H1 (cell line): ENCODE measurements around the gene LRRC74A. TPM values are rescaled to one million over a fixed set of nuclear protein-coding genes. Genes with fewer than 3 reads are reported as not detected.
A peak's percentile ranks its signal among the peaks of the same experiment; 100 is the strongest.

ENCODE experiments used
- CTCF ChIA-PET: fragments of 300-600 bp; sonication (Branson Sonifier 250); formaldehyde crosslinking; loops from one replicate; lab custom pipeline; 2021; ENCODE audit not compliant: partially characterized antibody; lab: Charles Lee
- POLR2A ChIA-PET: fragments of 300-600 bp; sonication (Branson Sonifier 250); formaldehyde crosslinking; loops from one replicate; lab custom pipeline; 2021; ENCODE audit warnings: inconsistent platforms; ENCODE audit not compliant: partially characterized antibody; lab: Charles Lee
- DNase-seq, 2 experiments: peaks; one replicate each; pipeline versions ENCODE4 v3.0.0 to v3.0.0-alpha.2; 2010 to 2022; ENCODE audit warnings: low spot score in 2 of 2, low read depth in 1 of 2, mixed read lengths in 1 of 2
- FAIRE-seq: peaks from 2 replicates; lab custom pipeline; 2011; peaks lifted over from hg19 to GRCh38; lab: Jason Lieb, UNC
- H2AFZ ChIP-seq: 2 replicates; pipeline ENCODE4 v1.8.1; 2012; ENCODE audit warnings: low read length, inconsistent platforms
- H2AK5ac ChIP-seq: 2 replicates; pipeline ENCODE4 v1.6.1; 2013; ENCODE audit warnings: low read depth, low read length
- H2BK120ac ChIP-seq: replicated peaks from 2 replicates; pipeline ENCODE3; 2013; ENCODE audit warnings: low read depth, low read length, inconsistent platforms
- H2BK12ac ChIP-seq: 2 replicates; pipeline ENCODE4 v1.6.1; 2013; ENCODE audit warnings: low read depth, low read length
- H2BK15ac ChIP-seq: 2 replicates; pipeline ENCODE4 v1.6.1; 2013; ENCODE audit warnings: low read length
- H2BK20ac ChIP-seq: 2 replicates; pipeline ENCODE4 v1.6.1; 2013; ENCODE audit warnings: low read length
- H2BK5ac ChIP-seq: 2 replicates; pipeline ENCODE4 v1.6.1; 2013; ENCODE audit warnings: low read depth, low read length
- H3K14ac ChIP-seq: 2 replicates; pipeline ENCODE4 v1.6.1; 2013; ENCODE audit warnings: inconsistent platforms; ENCODE audit not compliant: insufficient read length
- H3K18ac ChIP-seq: 2 replicates; pipeline ENCODE4 v1.6.1; 2013; ENCODE audit warnings: low read length; ENCODE audit errors: extremely low read depth
- H3K23ac ChIP-seq: 2 replicates; pipeline ENCODE4 v1.6.1; 2013; ENCODE audit warnings: inconsistent platforms; ENCODE audit not compliant: insufficient read length
- H3K23me2 ChIP-seq: 2 replicates; pipeline ENCODE4 v1.6.1; 2013; ENCODE audit warnings: low read depth, low read length
- H3K27ac ChIP-seq: 2 replicates; pipeline ENCODE4 v1.6.1; 2011; ENCODE audit warnings: low read depth, low read length, inconsistent platforms
- H3K27me3 ChIP-seq, 4 experiments: replicated peaks in 1 of 4; 1 replicate in 1 of 4; 2 replicates in 3 of 4; pipeline versions ENCODE4 v1.6.1 to v1.8.1; 2011 to 2013; ENCODE audit warnings: low read length in 3 of 4, mild to moderate bottlenecking in 3 of 4, inconsistent platforms in 2 of 4, mixed read lengths in 2 of 4, moderate library complexity in 1 of 4; ENCODE audit not compliant: control insufficient read depth in 3 of 4, insufficient read depth in 3 of 4; ENCODE audit errors: extremely low read depth in 1 of 4
- H3K36me3 ChIP-seq, 4 experiments: 2 replicates each; pipeline versions ENCODE4 v1.6.1 to v1.8.1; 2011 to 2013; ENCODE audit warnings: mild to moderate bottlenecking in 4 of 4, low read length in 3 of 4, moderate library complexity in 2 of 4, control low read depth in 1 of 4, inconsistent platforms in 1 of 4; ENCODE audit not compliant: insufficient read depth in 4 of 4, control insufficient read depth in 2 of 4
- H3K4ac ChIP-seq: replicated peaks from 2 replicates; pipeline ENCODE3; 2013; ENCODE audit warnings: low read length, low read depth, mixed read lengths, inconsistent platforms; ENCODE audit not compliant: insufficient read length
- H3K4me1 ChIP-seq, 4 experiments: replicated peaks in 1 of 4; 1 replicate in 1 of 4; 2 replicates in 3 of 4; pipeline versions ENCODE4 v1.6.1 to v1.8.1; 2011 to 2013; ENCODE audit warnings: low read length in 3 of 4, inconsistent platforms in 2 of 4, mixed read lengths in 1 of 4; ENCODE audit not compliant: insufficient read depth in 4 of 4, control insufficient read depth in 3 of 4
- H3K4me2 ChIP-seq, 2 experiments: 2 replicates each; pipeline versions ENCODE4 v1.6.1 to v1.8.1; 2011 to 2013; ENCODE audit warnings: low read depth in 2 of 2, low read length in 2 of 2, control low read depth in 1 of 2, inconsistent platforms in 1 of 2, mild to moderate bottlenecking in 1 of 2; ENCODE audit not compliant: insufficient read depth in 1 of 2
- H3K4me3 ChIP-seq, 4 experiments: fragments of 200-600, 300-600 bp in 1 of 4; sonication (generic), shearing (Covaris generic), sonication (Bioruptor Twin) in 1 of 4; 2 replicates each; pipeline versions ENCODE4 v1.5.1 to v1.8.1; 2011 to 2016; ENCODE audit warnings: low read length in 4 of 4, low read depth in 3 of 4, control low read depth in 2 of 4, inconsistent platforms in 2 of 4, mild to moderate bottlenecking in 2 of 4, mixed read lengths in 1 of 4, moderate library complexity in 1 of 4; ENCODE audit not compliant: insufficient read depth in 2 of 4; ENCODE audit errors: extremely low read depth in 1 of 4
- H3K56ac ChIP-seq: replicated peaks from 2 replicates; pipeline ENCODE3; 2013; ENCODE audit warnings: low read depth, mild to moderate bottlenecking, mixed read lengths, low read length, inconsistent platforms; ENCODE audit not compliant: insufficient read length
- H3K79me1 ChIP-seq: 2 replicates; pipeline ENCODE4 v1.6.1; 2013; ENCODE audit warnings: low read depth, low read length, control low read depth
- H3K79me2 ChIP-seq, 2 experiments: 2 replicates each; pipeline versions ENCODE4 v1.6.1 to v1.8.1; 2012 to 2013; ENCODE audit warnings: low read length in 2 of 2, mild to moderate bottlenecking in 2 of 2, inconsistent platforms in 1 of 2; ENCODE audit not compliant: insufficient read depth in 2 of 2, control insufficient read depth in 1 of 2
- H3K9ac ChIP-seq, 4 experiments: replicated peaks in 1 of 4; 1 replicate in 1 of 4; 2 replicates in 3 of 4; pipeline versions ENCODE4 v1.6.1 to v1.8.1; 2011 to 2013; ENCODE audit warnings: low read depth in 3 of 4, low read length in 3 of 4, control low read depth in 2 of 4, mild to moderate bottlenecking in 2 of 4, moderate library complexity in 2 of 4, inconsistent platforms in 1 of 4; ENCODE audit errors: extremely low read depth in 1 of 4
- H3K9me3 ChIP-seq, 2 experiments: 2 replicates each; pipeline versions ENCODE4 v1.6.1 to v1.8.1; 2012 to 2013; ENCODE audit warnings: mild to moderate bottlenecking in 2 of 2, moderate library complexity in 2 of 2, control low read depth in 1 of 2, inconsistent platforms in 1 of 2, low read depth in 1 of 2, low read length in 1 of 2, mixed read lengths in 1 of 2; ENCODE audit not compliant: insufficient read depth in 2 of 2
- H4K20me1 ChIP-seq, 2 experiments: replicated peaks in 1 of 2; 2 replicates each; pipeline versions ENCODE3 to v1.8.1; 2011 to 2013; ENCODE audit warnings: inconsistent platforms in 2 of 2, low read length in 2 of 2, mild to moderate bottlenecking in 1 of 2; ENCODE audit not compliant: insufficient read depth in 2 of 2, control insufficient read depth in 1 of 2
- H4K5ac ChIP-seq: 2 replicates; pipeline ENCODE4 v1.6.1; 2013; ENCODE audit warnings: low read length, low read depth, mixed read lengths, inconsistent platforms; ENCODE audit not compliant: insufficient read length
- H4K8ac ChIP-seq: 2 replicates; pipeline ENCODE4 v1.8.0; 2013; ENCODE audit warnings: mild to moderate bottlenecking, moderate library complexity, low read length, inconsistent platforms; ENCODE audit not compliant: insufficient read depth; ENCODE audit errors: extremely low read depth
- H4K91ac ChIP-seq: replicated peaks from 2 replicates; pipeline ENCODE3; 2013; ENCODE audit warnings: low read length, mixed read lengths, inconsistent platforms; ENCODE audit not compliant: insufficient read length
- BCL11A ChIP-seq, 2 experiments: IDR thresholded peaks; one replicate each; pipeline ENCODE4 v1.6.1; 2011; ENCODE audit warnings: low read depth in 2 of 2, low read length in 2 of 2, mild to moderate bottlenecking in 2 of 2
- GABPA ChIP-seq: IDR thresholded peaks from 2 replicates; pipeline ENCODE4 v1.6.1; 2011; ENCODE audit warnings: mild to moderate bottlenecking, low read length, moderate library complexity, borderline replicate concordance; ENCODE audit not compliant: insufficient read depth
- HDAC2 ChIP-seq, 2 experiments: fragments of 300-600 bp in 1 of 2; sonication (generic) in 1 of 2; IDR thresholded peaks; 2 replicates each; pipeline ENCODE4 v1.6.1; 2011 to 2012; ENCODE audit warnings: low read depth in 2 of 2, low read length in 2 of 2, mild to moderate bottlenecking in 2 of 2, moderate library complexity in 2 of 2, borderline replicate concordance in 1 of 2, inconsistent platforms in 1 of 2
- YY1 ChIP-seq: IDR thresholded peaks from 2 replicates; pipeline ENCODE4 v1.6.1; 2011; ENCODE audit warnings: low read depth, mild to moderate bottlenecking, low read length
- WGBS, 2 experiments: shearing (Covaris generic) in 1 of 2; methylation state at CpG; one replicate each; pipeline versions ENCODE4 v1.1.6 to v1.1.7; 2013 to 2015; ENCODE audit warnings: low lambda C conversion rate in 2 of 2, mixed read lengths in 2 of 2, inconsistent platforms in 1 of 2, low coverage in 1 of 2, missing lambda C conversion rate in 1 of 2; ENCODE audit not compliant: insufficient replicate concordance in 2 of 2, insufficient coverage in 1 of 2, insufficient read length in 1 of 2; ENCODE audit errors: extremely low coverage in 1 of 2, missing lambda C conversion rate in 1 of 2; 5-methylcytosine and 5-hydroxymethylcytosine counted together
- polyA plus RNA-seq, 7 experiments: library from polyadenylated mRNA; depleted of rRNA in 3 of 7; stranded (reverse) in 5 of 7; unstranded in 2 of 7; fragments of >200 nt in 5 of 7; fragments of 200-250 nt in 2 of 7; gene quantifications; 1 replicate in 5 of 7; 2 replicates in 1 of 7; 4 replicates in 1 of 7; pipeline versions ENCODE4 v1.2.1 to v1.2.3, GENCODE V29; 2011 to 2013; ENCODE audit warnings: missing spikeins in 2 of 7, mixed read lengths in 2 of 7
- total RNA-seq: library from RNA; stranded (reverse); fragmentation: NEBNext Ultra II Directional; extraction: Animal tissue kit (Norgen Biotek cat#: 25700); gene quantifications from 2 replicates; pipeline ENCODE4 v1.2.1, GENCODE V29; 2021

LRRC74A gene
- total and polyA plus RNA-seq, 2 of the 8 experiments (the other 6 are each of a cell fraction or from before 2014, with no cell fraction given) = not detected

DNA sequence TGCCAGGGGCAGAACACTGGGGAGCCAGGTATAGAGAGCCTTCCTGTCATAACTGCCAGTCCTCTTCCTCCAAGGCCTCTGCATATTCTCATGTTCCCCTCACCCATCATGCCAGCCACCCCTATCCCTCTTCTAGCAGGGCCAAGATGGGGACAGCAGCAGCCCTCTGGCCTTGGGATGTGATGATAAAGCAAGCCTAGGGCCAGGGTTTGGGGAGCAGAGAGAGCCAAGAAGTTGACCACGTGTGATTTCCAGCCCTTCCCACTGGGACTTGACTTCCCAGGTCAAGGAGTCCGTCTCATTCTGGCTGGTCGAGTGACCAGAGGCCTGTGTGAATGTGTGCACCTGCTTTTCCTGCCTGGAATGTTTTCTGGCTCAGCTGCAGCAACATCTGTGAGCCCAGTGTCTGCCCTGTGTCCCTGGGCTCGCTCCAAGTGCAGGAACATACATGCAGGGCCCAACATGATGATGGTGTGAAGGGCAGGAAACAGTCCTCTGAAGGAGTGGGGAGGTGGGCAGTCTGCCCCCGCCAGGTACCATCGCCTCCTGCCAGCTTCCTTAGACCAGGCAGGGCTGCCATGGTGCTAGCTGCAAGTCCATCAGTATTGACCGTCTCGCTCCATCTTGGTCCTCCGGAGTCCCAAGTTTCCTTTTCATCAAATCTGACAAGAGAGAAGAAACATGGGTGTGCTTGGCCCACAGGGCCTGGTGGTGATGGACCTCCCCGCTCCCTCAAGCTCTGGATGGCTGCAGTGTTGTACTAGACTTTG lies 43.9 kb upstream of the LRRC74A start:
- DNase-seq (peak in 1 of 2 experiments; percentile 22), FAIRE-seq (no peak)
- peaks cover 2 to 4% of the 10 kb centered on the region in 2 experiments for H4K20me1 ChIP-seq
- H2BK15ac ChIP-seq = no peak overlapping the region
- POLR2A ChIA-PET = interaction anchor here (1.2 to 2.4 kb wide), 3 partner anchors 9 to 17 kb away, joined by 3 to 11 read pairs (median 5); no protein-coding TSS in a partner anchor
- no peaks in the 10 kb centered on the region for H3K9me3 ChIP-seq
- no peak overlapping the region for H3K4ac ChIP-seq
- no peak overlapping the region for H3K18ac ChIP-seq
- no peaks in the 10 kb centered on the region for H3K4me1 ChIP-seq
- no peaks in the 10 kb centered on the region for H3K23me2 ChIP-seq
- no peak overlapping the region for H3K14ac ChIP-seq
- H3K9ac ChIP-seq = no peak overlapping the region
- H3K4me3 ChIP-seq = no peak overlapping the region
- H2AFZ ChIP-seq = no peak overlapping the region
- 91% methylated on average over 10 of the region's 10 CpGs; no CpG with 5 or more reads in 1 of the 2 experiments for WGBS, 2 experiments
- H4K91ac ChIP-seq = no peak overlapping the region
- H2BK120ac ChIP-seq = no peak overlapping the region
- H4K5ac ChIP-seq = no peak overlapping the region
- H3K79me1 ChIP-seq = no peaks in the 10 kb centered on the region
- no peak overlapping the region for H3K23ac ChIP-seq
- H3K79me2 ChIP-seq = no peaks in the 10 kb centered on the region
- no peaks in the 10 kb centered on the region for H3K27me3 ChIP-seq
- H3K56ac ChIP-seq = no peak overlapping the region
- no peak overlapping the region for H2AK5ac ChIP-seq
- no peak overlapping the region for H2BK20ac ChIP-seq
- H3K4me2 ChIP-seq = no peak overlapping the region
- no peak overlapping the region for H2BK12ac ChIP-seq
- no peak overlapping the region for H3K27ac ChIP-seq
- no peak overlapping the region for H4K8ac ChIP-seq
- CTCF ChIA-PET = interaction anchor here (0.9 to 13.7 kb wide), 11 partner anchors 11 to 288 kb away, joined by 3 to 234 read pairs (median 30); partner anchors contain the start of gene VASH1
- H2BK5ac ChIP-seq = no peak overlapping the region
- TF ChIP-seq YY1 = no peak
- TF ChIP-seq HDAC2 (IDR thresholded peaks at IDR 0.05; ENCODE audit: borderline replicate concordance in 1 of 2, low read depth in 2 of 2, low read length in 2 of 2) = no peak
- TF ChIP-seq BCL11A (IDR thresholded peaks at IDR 0.05; ENCODE audit: low read depth in 2 of 2, low read length in 2 of 2) = no peak
- no peak for TF ChIP-seq GABPA
- H3K36me3 ChIP-seq = peaks cover 6 to 19% (median 9%) of the 10 kb centered on the region in 4 experiments; a peak in 5 of 8 replicates
